DMS53 (cell line): ENCODE results near the gene MPND.
"Not testable (repeated sequence)": the region's sequence is repeated elsewhere in the genome, so short reads cannot be mapped to it uniquely, and the experiment has no call there.

Experiments
- DNase-seq: peaks from one replicate; lab custom pipeline; 2025; lab: John Stamatoyannopoulos, UW

Gene MPND

GRCh38 chr19:4347521-4347920 lies 4.2 kb downstream of the MPND start:
- DNase-seq = no peak

- not testable (repeated sequence) for DNase-seq
These were observed 5.9 kb downstream of the MPND start for GRCh38 chr19:4349225-4349624.

- DNase-seq = no peak
These were observed 6.7 kb downstream of the MPND start for GRCh38 chr19:4350111-4350510.

GRCh38 chr19:4350726-4351125 lies 7.4 kb downstream of the MPND start:
- no peak for DNase-seq

GRCh38 chr19:4352701-4353121 lies 9.3 kb downstream of the MPND start:
- DNase-seq = peak; percentile 62

GRCh38 chr19:4354282-4354681 lies 10.9 kb downstream of the MPND start:
- no peak for DNase-seq

- DNase-seq = no peak
These were observed 11.5 kb downstream of the MPND start for GRCh38 chr19:4354897-4355296.

GRCh38 chr19:4357095-4357797 lies 13.9 kb downstream of the MPND start:
- DNase-seq = no peak

GRCh38 chr19:4357921-4358326 lies 14.6 kb downstream of the MPND start:
- DNase-seq = no peak

GRCh38 chr19:4358709-4359626 lies 15.6 kb downstream of the MPND start:
- DNase-seq = no peak

- no peak for DNase-seq
These were observed 16.3 kb downstream of the MPND start for GRCh38 chr19:4359627-4360000.

GRCh38 chr19:4360081-4360569 lies 16.8 kb downstream of the MPND start:
- no peak for DNase-seq

- no peak for DNase-seq
These were observed 17.3 kb downstream of the MPND start for GRCh38 chr19:4360641-4361151.

GRCh38 chr19:4361152-4362046 lies 18.0 kb downstream of the MPND start:
- DNase-seq = no peak

GRCh38 chr19:4362101-4362828 lies 18.9 kb downstream of the MPND start:
- DNase-seq = no peak

GRCh38 chr19:4362831-4363545 lies 19.6 kb downstream of the MPND start:
- DNase-seq = peak; percentile 60

- no peak for DNase-seq
These were observed 20.4 kb downstream of the MPND start for GRCh38 chr19:4363571-4364304.

GRCh38 chr19:4365341-4365740 lies 22.0 kb downstream of the MPND start:
- no peak for DNase-seq

- DNase-seq = no peak
These were observed 22.7 kb downstream of the MPND start for GRCh38 chr19:4365791-4366665.
